Loucy (cell line): ENCODE results near the gene LCOR.

Experiments used
- H2AFZ ChIP-seq: fragments of 200-600 bp; sonication (generic); 2 replicates; pipeline ENCODE4 v1.6.0; 2016; ENCODE audit warnings: antibody characterized with exemption, mild to moderate bottlenecking, low read length, moderate library complexity
- H3F3A ChIP-seq: fragments of 200-600 bp; 2 replicates; pipeline ENCODE4 v1.6.0; 2016; ENCODE audit warnings: antibody characterized with exemption, low read depth, mild to moderate bottlenecking
- H3K27me3 ChIP-seq: fragments of 200-600 bp; sonication (generic); 2 replicates; pipeline ENCODE4 v1.6.1; 2014; ENCODE audit warnings: low read length, mild to moderate bottlenecking; ENCODE audit not compliant: insufficient read depth, poor library complexity, severe bottlenecking
- H3K36me3 ChIP-seq: fragments of 200-600 bp; sonication (generic); 2 replicates; pipeline ENCODE4 v1.6.1; 2016; ENCODE audit warnings: low read length; ENCODE audit not compliant: insufficient read depth
- H3K4me1 ChIP-seq: fragments of 200-600 bp; sonication (generic); 2 replicates; pipeline ENCODE4 v1.5.1; 2014; ENCODE audit warnings: low read length, mild to moderate bottlenecking; ENCODE audit not compliant: insufficient read depth, poor library complexity, severe bottlenecking
- H3K4me2 ChIP-seq: fragments of 200-600 bp; sonication (generic); 2 replicates; pipeline ENCODE4 v1.6.0; 2014; ENCODE audit warnings: antibody characterized with exemption, low read length, low read depth, mild to moderate bottlenecking; ENCODE audit not compliant: poor library complexity, severe bottlenecking
- H3K4me3 ChIP-seq: fragments of 200-600 bp; sonication (generic); 2 replicates; pipeline ENCODE4 v1.5.1; 2014; ENCODE audit warnings: low read length, mild to moderate bottlenecking, mixed read lengths; ENCODE audit not compliant: poor library complexity, severe bottlenecking
- H3K79me2 ChIP-seq: fragments of 200-600 bp; sonication (generic); 2 replicates; pipeline ENCODE4 v1.6.1; 2014; ENCODE audit warnings: low read length; ENCODE audit not compliant: insufficient read depth
- H3K9ac ChIP-seq: fragments of 200-600 bp; sonication (generic); 2 replicates; pipeline ENCODE4 v1.6.0; 2014; ENCODE audit warnings: mild to moderate bottlenecking, low read depth, low read length, moderate library complexity; ENCODE audit not compliant: poor library complexity, severe bottlenecking
- H3K9me2 ChIP-seq: fragments of 200-600 bp; sonication (generic); replicated peaks from 2 replicates; pipeline ENCODE4 v1.6.1; 2016; ENCODE audit warnings: low read depth, low read length, mixed read lengths
- H3K9me3 ChIP-seq: fragments of 200-600 bp; sonication (generic); 2 replicates; pipeline ENCODE4 v1.6.1; 2014; ENCODE audit warnings: mild to moderate bottlenecking, antibody characterized with exemption, low read length, low read depth; ENCODE audit not compliant: insufficient read depth
- H4K20me1 ChIP-seq: fragments of 200-600 bp; sonication (generic); 2 replicates; pipeline ENCODE4 v1.6.0; 2014; ENCODE audit warnings: antibody characterized with exemption, low read length, mild to moderate bottlenecking; ENCODE audit not compliant: insufficient read depth, poor library complexity, severe bottlenecking
- EZH2phosphoT487 ChIP-seq: fragments of 200-600 bp; IDR thresholded peaks from 2 replicates; pipeline ENCODE4 v1.6.1; 2018; ENCODE audit warnings: antibody characterized with exemption, mild to moderate bottlenecking, moderate library complexity, borderline replicate concordance
- TF ChIP-seq, protein P1 (sequence below): fragments of 200-600 bp; sonication (generic); conservative IDR thresholded peaks from 2 replicates; pipeline ENCODE4 v1.5.1; 2014; ENCODE audit warnings: mild to moderate bottlenecking, antibody characterized with exemption, low read length

LCOR gene

DNA sequence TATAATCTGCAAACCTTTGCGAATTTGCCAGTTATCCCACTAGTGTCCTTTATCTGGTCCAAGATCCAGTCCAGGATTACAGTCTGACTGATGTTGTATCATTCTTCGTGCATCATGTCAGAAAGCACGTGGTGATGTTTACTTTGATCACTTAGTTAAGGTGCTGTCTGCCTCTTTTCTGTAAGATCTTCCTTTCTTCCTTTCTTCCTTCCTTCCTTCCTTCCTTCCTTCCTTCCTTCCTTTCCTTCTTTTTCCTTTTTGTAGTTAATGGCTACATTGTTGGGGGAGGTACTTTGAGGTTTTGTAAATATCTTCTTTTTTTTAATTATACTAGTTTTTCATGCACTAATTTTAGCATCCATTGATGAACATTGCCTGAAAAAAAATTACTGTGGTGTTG, 80.3 kb downstream of the LCOR start:
- H3K79me2 ChIP-seq: peaks cover 51% of the 10 kb centered on the region
- H3K9me2 ChIP-seq: no peaks in the 10 kb centered on the region
- H3K4me3 ChIP-seq: no peak overlapping the region
- no peak for TF ChIP-seq EZH2phosphoT487
- TF ChIP-seq, protein P1, sequence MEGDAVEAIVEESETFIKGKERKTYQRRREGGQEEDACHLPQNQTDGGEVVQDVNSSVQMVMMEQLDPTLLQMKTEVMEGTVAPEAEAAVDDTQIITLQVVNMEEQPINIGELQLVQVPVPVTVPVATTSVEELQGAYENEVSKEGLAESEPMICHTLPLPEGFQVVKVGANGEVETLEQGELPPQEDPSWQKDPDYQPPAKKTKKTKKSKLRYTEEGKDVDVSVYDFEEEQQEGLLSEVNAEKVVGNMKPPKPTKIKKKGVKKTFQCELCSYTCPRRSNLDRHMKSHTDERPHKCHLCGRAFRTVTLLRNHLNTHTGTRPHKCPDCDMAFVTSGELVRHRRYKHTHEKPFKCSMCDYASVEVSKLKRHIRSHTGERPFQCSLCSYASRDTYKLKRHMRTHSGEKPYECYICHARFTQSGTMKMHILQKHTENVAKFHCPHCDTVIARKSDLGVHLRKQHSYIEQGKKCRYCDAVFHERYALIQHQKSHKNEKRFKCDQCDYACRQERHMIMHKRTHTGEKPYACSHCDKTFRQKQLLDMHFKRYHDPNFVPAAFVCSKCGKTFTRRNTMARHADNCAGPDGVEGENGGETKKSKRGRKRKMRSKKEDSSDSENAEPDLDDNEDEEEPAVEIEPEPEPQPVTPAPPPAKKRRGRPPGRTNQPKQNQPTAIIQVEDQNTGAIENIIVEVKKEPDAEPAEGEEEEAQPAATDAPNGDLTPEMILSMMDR: no peak
- H3F3A ChIP-seq: no peaks in the 10 kb centered on the region
- no peaks in the 10 kb centered on the region for H3K9me3 ChIP-seq
- H3K9ac ChIP-seq: no peak overlapping the region
- no peaks in the 10 kb centered on the region for H3K27me3 ChIP-seq
- H2AFZ ChIP-seq: no peak overlapping the region
- no peak overlapping the region for H3K4me2 ChIP-seq
- peaks cover 53% of the 10 kb centered on the region for H3K36me3 ChIP-seq
- H4K20me1 ChIP-seq: peaks cover 11% of the 10 kb centered on the region
- no peaks in the 10 kb centered on the region for H3K4me1 ChIP-seq

DNA sequence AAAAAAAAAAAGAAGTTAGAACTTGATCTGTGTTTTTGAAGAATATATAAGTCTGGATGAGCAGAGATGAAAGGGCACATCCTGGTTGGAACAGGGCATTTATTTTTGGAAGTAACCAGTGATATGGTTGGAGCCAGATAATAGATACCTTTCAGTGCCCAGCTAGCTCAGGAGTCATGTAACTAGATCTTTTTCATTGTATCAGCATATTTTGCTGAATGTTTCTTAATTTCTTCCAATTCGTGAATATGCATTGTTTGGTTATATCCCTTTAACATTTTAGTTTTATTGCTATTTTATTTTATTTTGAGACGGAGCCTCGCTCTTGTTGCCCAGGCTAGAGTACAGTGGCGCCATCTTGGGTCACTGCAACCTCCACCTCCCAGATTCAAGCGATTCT, 81.8 kb downstream of the LCOR start:
- peaks cover 45% of the 10 kb centered on the region; the same call in 1 of the 2 replicates for H3K36me3 ChIP-seq
- H2AFZ ChIP-seq: no peak overlapping the region
- H3K4me1 ChIP-seq: no peaks in the 10 kb centered on the region
- no peak overlapping the region for H3K4me2 ChIP-seq
- no peaks in the 10 kb centered on the region for H3F3A ChIP-seq
- no peaks in the 10 kb centered on the region for H3K9me2 ChIP-seq
- no peaks in the 10 kb centered on the region for H3K9me3 ChIP-seq
- no peak overlapping the region for H3K9ac ChIP-seq
- H4K20me1 ChIP-seq: peaks cover 13% of the 10 kb centered on the region
- TF ChIP-seq, protein P1: no peak
- no peak for TF ChIP-seq EZH2phosphoT487
- peaks cover 56% of the 10 kb centered on the region for H3K79me2 ChIP-seq
- H3K4me3 ChIP-seq: no peak overlapping the region
- H3K27me3 ChIP-seq: no peaks in the 10 kb centered on the region

DNA sequence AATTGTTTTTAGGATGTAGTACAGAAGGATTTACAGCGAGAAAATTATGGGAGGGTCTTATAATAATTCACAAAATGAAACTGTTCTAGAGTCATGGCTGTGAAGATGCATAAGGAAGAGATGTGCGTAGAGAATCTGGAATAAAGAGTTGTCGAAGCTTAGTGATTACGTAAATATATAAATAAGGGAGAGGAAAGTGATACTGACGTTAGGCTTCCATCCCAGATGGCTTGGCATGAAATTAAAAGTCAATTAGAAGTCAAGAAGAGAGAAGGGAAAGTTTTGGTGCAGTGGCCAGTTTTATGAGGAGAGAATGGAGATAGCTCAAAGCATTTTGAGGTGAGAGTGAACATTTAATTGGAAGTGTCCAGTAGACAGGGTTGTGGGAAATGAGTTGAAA, 85.5 kb downstream of the LCOR start:
- Histone ChIP-seq H3K9me2 (no peaks in the 10 kb centered on the region), H3F3A (no peaks in the 10 kb centered on the region), H3K36me3 (peaks cover 32% of the 10 kb centered on the region; the same call in 1 of the 2 replicates), H3K4me3 (no peak overlapping the region), H3K9ac (no peak overlapping the region), H3K79me2 (peaks cover 57% of the 10 kb centered on the region), H3K27me3 (no peaks in the 10 kb centered on the region), H4K20me1 (peaks cover 13% of the 10 kb centered on the region), H2AFZ (no peak overlapping the region), H3K9me3 (no peaks in the 10 kb centered on the region), H3K4me2 (no peak overlapping the region), H3K4me1 (peaks cover 5% of the 10 kb centered on the region)
- no peak for TF ChIP-seq EZH2phosphoT487
- TF ChIP-seq, protein P1: no peak
